HG03520 (cell line): Measurements from ENCODE around the gene ALKBH8.
"Not testable (repeated sequence)": the region's sequence is repeated elsewhere in the genome, so short reads cannot be mapped to it uniquely, and the experiment has no call there.

Source experiments
- ATAC-seq: cut with Tn5 transposase; IDR thresholded peaks from one replicate; pipeline ENCODE4 v1.9.1; 2021; ENCODE audit warnings: mild to moderate bottlenecking, moderate library complexity; ENCODE audit not compliant: unreplicated experiment

The ALKBH8 gene

GRCh38 chr11:107508201-107508857, 57.2 kb downstream of the ALKBH8 start:
- ATAC-seq, result no peak

DNA sequence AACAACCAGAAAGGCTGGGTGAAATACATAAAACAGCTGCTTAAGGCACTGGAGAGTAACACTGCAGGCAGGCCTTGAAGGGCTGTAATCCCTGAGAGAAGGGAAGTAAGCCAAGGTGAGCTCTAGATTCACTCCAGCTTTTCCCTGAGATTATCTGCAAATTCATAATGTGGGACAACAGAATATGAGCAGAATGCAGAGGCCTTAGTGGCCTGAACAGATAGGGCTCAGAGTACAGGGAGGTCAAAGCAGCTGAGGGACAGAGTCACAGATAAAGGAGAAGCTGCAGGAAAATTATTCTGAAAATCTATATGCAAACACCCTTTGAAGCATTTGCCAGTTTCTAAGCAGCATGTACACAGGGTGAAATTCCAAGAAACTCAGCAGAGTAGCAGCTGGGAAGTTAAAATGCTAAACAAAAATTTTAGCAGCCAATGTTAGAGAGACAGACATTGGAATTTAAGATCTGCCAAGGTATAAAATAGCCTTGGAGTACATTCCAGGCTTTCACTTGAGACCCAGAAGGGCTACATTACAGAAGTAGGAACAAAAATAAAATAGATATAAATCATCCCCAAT, 59.8 kb downstream of the ALKBH8 start:
- ATAC-seq, result no peak

- ATAC-seq, result no peak
Observed at GRCh38 chr11:107504981-107505380, 60.6 kb downstream of the ALKBH8 start.

DNA sequence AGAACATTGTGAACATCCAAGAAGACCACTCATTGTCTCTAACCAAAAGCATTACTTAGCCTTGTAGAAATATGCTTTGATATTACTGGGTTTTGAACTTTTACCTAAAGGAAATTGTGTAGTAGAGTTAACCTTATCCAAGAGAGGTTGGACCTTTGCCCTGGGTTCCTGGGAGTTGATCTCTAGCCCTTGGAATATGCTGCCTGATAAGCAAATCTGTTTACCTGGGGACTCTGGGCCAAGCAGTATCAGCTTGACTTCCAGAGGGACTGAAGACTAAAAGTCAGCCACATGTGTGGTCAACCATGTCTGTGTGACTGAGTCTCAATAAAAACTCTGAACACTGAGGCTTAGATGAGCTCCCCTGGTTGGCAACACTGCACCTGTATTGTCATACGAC, 63.8 kb downstream of the ALKBH8 start:
- ATAC-seq, result no peak

- not testable (repeated sequence) for ATAC-seq
Observed at GRCh38 chr11:107497371-107497770, 68.2 kb downstream of the ALKBH8 start.

DNA sequence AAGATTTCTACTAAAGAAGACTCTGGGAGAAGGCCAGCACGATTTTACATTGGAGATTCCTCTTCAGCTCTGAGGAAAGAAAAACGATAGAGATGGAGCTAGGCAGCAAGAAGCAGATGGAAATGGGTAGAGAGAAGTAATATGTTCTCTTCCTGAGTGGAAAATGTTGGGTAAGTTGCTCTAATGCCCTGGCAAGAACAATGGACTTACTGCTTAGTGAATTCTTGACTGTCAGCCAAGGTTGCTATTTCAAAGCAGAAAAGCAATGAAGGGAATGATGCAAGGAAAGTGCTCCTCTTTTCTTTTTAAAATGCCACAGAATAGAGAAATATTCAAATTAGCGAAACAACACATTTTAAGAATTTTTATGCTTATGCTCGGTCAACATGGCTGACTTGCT, 69.5 kb downstream of the ALKBH8 start:
- no peak for ATAC-seq

DNA sequence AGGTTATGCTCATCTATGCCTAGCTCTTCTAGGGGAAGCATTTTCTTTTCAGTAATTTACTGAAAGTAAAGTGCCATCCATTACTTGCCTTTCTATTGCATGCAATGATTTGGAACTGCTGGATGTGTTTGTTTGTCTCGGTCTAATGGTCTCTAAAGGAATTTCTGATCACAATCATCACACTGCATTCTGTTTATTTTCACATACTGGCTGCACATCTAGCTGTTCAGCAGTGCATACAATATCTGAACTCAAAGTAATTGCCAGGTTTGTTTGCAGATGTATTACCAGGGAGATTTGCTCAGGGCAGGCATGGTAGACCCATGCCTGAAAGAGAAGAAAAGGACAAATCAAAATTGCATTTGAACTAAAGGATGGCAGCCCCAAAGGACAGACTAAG, 71.5 kb downstream of the ALKBH8 start:
- no peak for ATAC-seq

GRCh38 chr11:107493117-107493516, 72.4 kb downstream of the ALKBH8 start:
- no peak for ATAC-seq

- no peak for ATAC-seq
Observed at GRCh38 chr11:107490836-107491235, 74.7 kb downstream of the ALKBH8 start.

GRCh38 chr11:107482234-107482633, 83.3 kb downstream of the ALKBH8 start:
- no peak for ATAC-seq

- no peak for ATAC-seq
Observed at GRCh38 chr11:107478922-107479321, 86.6 kb downstream of the ALKBH8 start.

GRCh38 chr11:107477820-107478219, 87.7 kb downstream of the ALKBH8 start:
- ATAC-seq, result no peak

DNA sequence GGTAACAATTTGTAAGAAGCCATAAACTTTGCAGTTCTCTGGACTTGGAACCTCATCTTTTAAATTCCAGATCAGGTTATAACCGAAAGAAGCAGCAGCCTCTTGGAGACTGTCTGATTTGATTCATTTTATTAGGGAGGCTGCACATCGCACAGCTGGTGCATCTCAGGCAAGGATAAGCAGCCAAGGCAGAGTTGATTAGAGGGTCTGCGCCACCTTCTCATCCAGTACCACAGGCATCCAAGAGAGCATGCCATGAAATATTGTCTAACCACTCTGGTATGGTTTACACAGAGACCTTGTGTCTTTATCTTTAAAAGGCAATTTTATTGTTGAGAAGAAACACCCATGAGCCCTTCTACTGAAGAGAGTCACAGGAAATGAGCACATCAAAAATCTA, 91.7 kb downstream of the ALKBH8 start:
- no peak for ATAC-seq

GRCh38 chr11:107472966-107473365, 92.6 kb downstream of the ALKBH8 start:
- no peak for ATAC-seq

DNA sequence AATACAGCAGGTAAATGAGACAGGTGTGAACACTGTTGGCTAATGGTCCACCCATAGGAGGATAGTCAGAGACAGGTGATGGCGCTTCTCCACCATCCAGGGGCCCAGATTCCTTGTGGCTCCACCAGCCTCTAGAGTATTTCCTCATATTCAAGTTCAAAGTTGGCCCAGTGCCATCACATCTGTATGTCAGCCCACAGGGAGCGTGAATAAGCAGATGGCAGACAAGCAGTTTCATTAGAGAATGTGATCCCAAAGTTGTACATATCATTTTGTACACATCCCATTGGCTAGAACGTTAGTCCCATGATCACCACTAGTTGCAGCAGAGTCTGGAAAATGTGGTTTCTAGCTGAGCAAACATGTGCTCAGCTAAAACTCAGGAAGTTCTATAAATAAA, 96.9 kb downstream of the ALKBH8 start:
- no peak for ATAC-seq

GRCh38 chr11:107467696-107468095, 97.8 kb downstream of the ALKBH8 start:
- no peak for ATAC-seq

- ATAC-seq, result not testable (repeated sequence)
Observed at GRCh38 chr11:107466275-107466866, 99.2 kb downstream of the ALKBH8 start.

- peak; percentile 97 for ATAC-seq
Observed at GRCh38 chr11:107457558-107458271, 107.8 kb downstream of the ALKBH8 start, which contains the start of gene CWF19L2. TSS of gene CWF19L2 (minus strand) at chr11:107457825. CDS start at chr11:107457816, 9 bp downstream.

- peak; percentile 43 for ATAC-seq
Observed at GRCh38 chr11:107457205-107457557, 108.4 kb downstream of the ALKBH8 start.

DNA sequence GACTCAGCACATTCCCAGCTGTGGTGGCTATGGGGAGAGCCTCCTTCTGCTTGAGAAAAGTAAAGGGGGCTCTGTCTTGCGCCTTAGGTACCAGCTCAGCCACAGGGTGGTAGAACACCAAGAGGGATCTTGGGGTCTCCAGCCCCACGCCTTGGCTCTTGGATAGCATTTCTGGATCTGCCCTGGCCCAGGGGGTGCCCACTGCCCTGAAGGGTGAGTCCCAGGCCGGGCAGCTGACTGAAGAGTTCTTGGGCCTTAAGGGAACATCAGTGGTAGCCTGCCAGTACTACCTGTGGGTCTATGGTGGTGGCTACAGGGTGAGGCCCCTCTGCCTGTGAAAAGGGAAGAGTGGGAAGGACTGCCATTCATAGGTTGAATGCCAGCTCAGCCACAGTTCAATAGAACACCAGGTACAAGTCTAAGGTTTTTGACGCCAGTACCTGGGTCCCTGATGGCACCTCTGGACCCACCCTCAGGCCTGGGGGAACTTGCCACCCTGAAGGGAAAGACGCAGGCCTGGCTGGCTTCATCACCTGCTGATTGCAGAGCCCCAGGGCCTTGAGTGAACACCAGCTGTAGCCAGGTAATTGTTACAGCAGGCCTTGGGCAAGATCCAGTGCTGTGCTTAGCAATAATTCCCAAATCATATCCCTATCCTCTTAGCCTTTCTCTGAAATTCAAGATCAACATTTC, 111.8 kb downstream of the ALKBH8 start:
- ATAC-seq, result no peak
